Trophoblast cell (in vitro differentiated cells and primary cell): ENCODE measurements around the gene TTC28.

Experiments used
- DNase-seq, 2 donors: peaks; one replicate each; pipeline ENCODE4 v3.0.0-alpha.2; 2016
- H2AFZ ChIP-seq: 2 replicates; pipeline ENCODE4 v1.6.1; 2013; ENCODE audit warnings: low read length, moderate library complexity, mild to moderate bottlenecking; ENCODE audit not compliant: insufficient read depth, poor library complexity
- H2AK5ac ChIP-seq: 2 replicates; pipeline ENCODE4 v1.6.1; 2013; ENCODE audit warnings: mild to moderate bottlenecking, low read length
- H2BK120ac ChIP-seq: 2 replicates; pipeline ENCODE4 v1.6.1; 2013; ENCODE audit warnings: low read length, mild to moderate bottlenecking, moderate library complexity; ENCODE audit not compliant: insufficient read depth, poor library complexity
- H2BK12ac ChIP-seq: 2 replicates; pipeline ENCODE4 v1.6.1; 2013; ENCODE audit warnings: mild to moderate bottlenecking, low read length, moderate library complexity
- H2BK5ac ChIP-seq: 2 replicates; pipeline ENCODE4 v1.6.1; 2013; ENCODE audit warnings: low read length, low read depth, moderate library complexity, mild to moderate bottlenecking; ENCODE audit not compliant: poor library complexity
- H3K14ac ChIP-seq: 2 replicates; pipeline ENCODE4 v1.6.1; 2013; ENCODE audit warnings: mild to moderate bottlenecking, low read length
- H3K18ac ChIP-seq: 2 replicates; pipeline ENCODE4 v1.6.1; 2013; ENCODE audit warnings: mild to moderate bottlenecking, low read length
- H3K23ac ChIP-seq: 2 replicates; pipeline ENCODE4 v1.6.1; 2013; ENCODE audit warnings: low read length
- H3K27ac ChIP-seq: 2 replicates; pipeline ENCODE4 v1.5.1; 2013; ENCODE audit warnings: low read depth, mild to moderate bottlenecking, inconsistent platforms, low read length, moderate library complexity
- H3K27me3 ChIP-seq: 2 replicates; pipeline ENCODE4 v1.6.1; 2013; ENCODE audit warnings: inconsistent platforms, mild to moderate bottlenecking, low read length, moderate library complexity; ENCODE audit not compliant: insufficient read depth
- H3K36me3 ChIP-seq, 2 experiments: 1 replicate in 1 of 2; 2 replicates in 1 of 2; pipeline ENCODE4 v1.6.1; 2013; ENCODE audit warnings: low read length in 2 of 2, mild to moderate bottlenecking in 2 of 2, moderate library complexity in 1 of 2; ENCODE audit not compliant: insufficient read depth in 2 of 2, control insufficient read depth in 1 of 2
- H3K4ac ChIP-seq: 2 replicates; pipeline ENCODE4 v1.6.1; 2013; ENCODE audit warnings: low read depth, mild to moderate bottlenecking, low read length, moderate library complexity
- H3K4me1 ChIP-seq, 2 experiments: 1 replicate in 1 of 2; 2 replicates in 1 of 2; pipeline ENCODE4 v1.6.1; 2013; ENCODE audit warnings: low read length in 2 of 2, mild to moderate bottlenecking in 2 of 2, moderate library complexity in 1 of 2; ENCODE audit not compliant: insufficient read depth in 2 of 2, control insufficient read depth in 1 of 2
- H3K4me2 ChIP-seq: 2 replicates; pipeline ENCODE4 v1.6.1; 2013; ENCODE audit warnings: inconsistent platforms, mild to moderate bottlenecking, low read length, moderate library complexity
- H3K4me3 ChIP-seq: 2 replicates; pipeline ENCODE4 v1.5.1; 2013; ENCODE audit warnings: mild to moderate bottlenecking, low read depth, low read length, inconsistent platforms
- H3K79me1 ChIP-seq: one replicate; pipeline ENCODE4 v1.6.1; 2013; ENCODE audit warnings: low read length
- H3K79me2 ChIP-seq: 2 replicates; pipeline ENCODE4 v1.6.1; 2013; ENCODE audit warnings: low read length, mild to moderate bottlenecking; ENCODE audit not compliant: control insufficient read depth, insufficient read depth, poor library complexity
- H3K9ac ChIP-seq: 2 replicates; pipeline ENCODE4 v1.6.1; 2013; ENCODE audit warnings: mild to moderate bottlenecking, low read length
- H3K9me3 ChIP-seq: 2 replicates; pipeline ENCODE4 v1.6.1; 2013; ENCODE audit warnings: low read depth, mild to moderate bottlenecking, control low read depth, inconsistent platforms, low read length; ENCODE audit not compliant: insufficient read depth
- H4K12ac ChIP-seq: 2 replicates; pipeline ENCODE4 v1.6.1; 2013; ENCODE audit warnings: low read depth, mild to moderate bottlenecking, low read length, moderate library complexity
- H4K8ac ChIP-seq: 2 replicates; pipeline ENCODE4 v1.6.1; 2013; ENCODE audit warnings: low read depth, mild to moderate bottlenecking, low read length, moderate library complexity
- H4K91ac ChIP-seq: one replicate; pipeline ENCODE4 v1.6.1; 2013; ENCODE audit warnings: low read depth, mild to moderate bottlenecking, low read length, moderate library complexity
- WGBS: extraction: QIAGEN DNeasy Blood & Tissue Kit; methylation state at CpG from one replicate; pipeline ENCODE4 v1.1.7; 2013; ENCODE audit warnings: missing lambda C conversion rate; ENCODE audit not compliant: insufficient read length, insufficient coverage; ENCODE audit errors: extremely low coverage; 5-methylcytosine and 5-hydroxymethylcytosine counted together

TTC28 gene

DNA sequence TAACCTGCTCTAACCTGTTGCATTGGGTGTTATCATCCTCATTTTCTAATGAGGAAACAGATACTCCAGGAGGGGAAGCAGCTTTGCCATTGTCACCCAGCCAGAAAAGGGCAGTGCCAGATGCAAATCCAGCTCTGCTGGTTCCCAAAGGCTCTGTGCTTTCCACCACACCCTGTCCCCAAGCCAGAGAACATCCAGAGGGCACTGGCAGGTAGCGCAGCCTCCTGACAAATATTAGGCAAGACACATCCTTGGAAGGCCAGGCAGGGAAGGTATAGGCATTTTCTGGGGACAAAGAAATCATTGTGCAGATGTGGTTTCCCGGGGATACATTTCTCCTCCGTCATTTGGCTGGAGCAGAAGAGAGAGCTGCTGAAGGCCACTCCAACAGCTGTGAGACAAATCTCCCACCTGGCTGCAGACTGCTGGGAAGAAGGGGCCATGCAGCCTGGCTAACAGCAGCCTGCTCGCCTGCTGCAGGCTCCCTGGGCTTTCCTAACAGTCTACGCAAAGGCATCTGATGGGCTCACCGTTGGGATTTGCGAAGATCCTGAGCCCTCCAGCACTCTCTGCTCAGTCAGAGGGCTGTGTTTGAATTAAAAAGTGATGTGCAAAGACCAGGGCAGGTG is 666.7 kb downstream of the TTC28 start:
- DNase-seq = no peak
- no peaks in the 10 kb centered on the region for H3K79me2 ChIP-seq
- no peaks in the 10 kb centered on the region for H3K9me3 ChIP-seq
- H2AK5ac ChIP-seq = no peak overlapping the region
- no peak overlapping the region for H4K12ac ChIP-seq
- no peak overlapping the region for H3K18ac ChIP-seq
- no CpG with 5 or more reads among the region's 7 CpGs for WGBS
- no peak overlapping the region for H3K4me3 ChIP-seq
- H2BK5ac ChIP-seq = no peak overlapping the region
- peaks cover 3 to 7% of the 10 kb centered on the region in 2 experiments for H3K4me1 ChIP-seq
- no peak overlapping the region for H3K27ac ChIP-seq
- H3K4ac ChIP-seq = no peak overlapping the region
- no peak overlapping the region for H4K91ac ChIP-seq
- no peaks in the 10 kb centered on the region for H3K27me3 ChIP-seq
- no peak overlapping the region for H3K4me2 ChIP-seq
- H3K79me1 ChIP-seq = peaks cover 2% of the 10 kb centered on the region
- no peak overlapping the region for H2BK12ac ChIP-seq
- H3K23ac ChIP-seq = no peak overlapping the region
- H3K9ac ChIP-seq = no peak overlapping the region
- no peaks in the 10 kb centered on the region for H3K36me3 ChIP-seq
- H2AFZ ChIP-seq = no peak overlapping the region
- no peak overlapping the region for H2BK120ac ChIP-seq
- no peak overlapping the region for H4K8ac ChIP-seq
- H3K14ac ChIP-seq = no peak overlapping the region

DNA sequence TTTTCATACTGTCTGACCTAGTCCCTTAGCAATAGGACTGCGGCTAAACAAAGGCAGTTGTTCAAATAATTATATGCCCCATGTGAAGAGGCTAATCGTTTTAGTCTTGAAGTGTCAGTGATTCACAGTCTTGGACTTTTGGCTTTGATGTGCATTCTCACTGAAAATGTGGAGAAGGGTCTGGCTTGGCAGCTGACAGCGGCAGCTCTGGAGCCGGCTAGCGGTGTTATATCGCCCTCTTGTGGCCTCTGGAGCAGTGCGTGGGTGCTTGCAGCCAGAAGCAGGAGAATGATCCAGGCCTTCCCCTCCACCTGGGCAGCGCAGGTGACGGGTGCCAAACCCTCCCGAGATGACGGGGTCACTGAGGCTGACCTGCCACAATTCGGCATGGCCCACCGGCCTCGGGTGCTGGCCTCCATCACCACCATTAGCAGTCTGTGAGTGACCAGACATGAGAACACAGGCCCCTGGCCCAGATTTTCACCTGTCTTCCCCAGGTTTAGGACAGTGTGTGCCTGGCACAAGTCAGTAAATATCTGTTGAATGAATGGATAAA is 670.3 kb downstream of the TTC28 start:
- Histone ChIP-seq H3K79me1 (peaks cover 4% of the 10 kb centered on the region), H3K36me3 (no peaks in the 10 kb centered on the region), H3K9ac (no peak overlapping the region), H4K12ac (no peak overlapping the region), H3K27me3 (no peaks in the 10 kb centered on the region), H3K9me3 (no peaks in the 10 kb centered on the region), H2AK5ac (no peak overlapping the region), H3K4ac (no peak overlapping the region), H3K23ac (no peak overlapping the region), H3K79me2 (no peaks in the 10 kb centered on the region), H2BK120ac (no peak overlapping the region), H2BK12ac (peak overlapping the region; percentile 29), H4K8ac (no peak overlapping the region), H3K4me1 (peaks cover 3 to 7% of the 10 kb centered on the region in 2 experiments), H3K4me2 (no peak overlapping the region), H2BK5ac (no peak overlapping the region), H4K91ac (no peak overlapping the region), H3K18ac (no peak overlapping the region), H3K4me3 (no peak overlapping the region), H2AFZ (no peak overlapping the region), H3K14ac (no peak overlapping the region), H3K27ac (no peak overlapping the region)
- peak; percentile 86 to 94 for DNase-seq
- WGBS = no CpG with 5 or more reads among the region's 14 CpGs

DNA sequence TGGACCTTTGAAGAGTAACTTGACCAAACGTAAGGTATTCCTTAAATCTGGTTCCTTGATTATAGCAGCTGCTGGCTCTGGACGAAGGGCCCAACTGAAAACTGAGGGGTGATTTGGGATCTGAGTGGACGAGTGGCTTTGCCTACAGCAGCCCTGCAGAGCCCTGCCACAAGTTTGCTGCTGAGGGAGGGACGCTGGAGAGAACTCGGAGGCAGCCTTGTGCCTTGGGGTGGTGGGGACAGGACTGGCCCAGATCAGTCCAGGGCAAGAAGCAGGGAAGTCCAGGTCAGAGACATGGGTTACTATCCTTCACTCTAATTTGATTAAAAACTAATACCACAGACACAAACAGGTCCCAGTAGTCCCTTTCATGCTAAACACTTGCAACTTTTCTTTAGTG is 671.0 kb downstream of the TTC28 start:
- no peak overlapping the region for H3K9ac ChIP-seq
- H3K9me3 ChIP-seq = no peaks in the 10 kb centered on the region
- no peaks in the 10 kb centered on the region for H3K27me3 ChIP-seq
- H3K4me1 ChIP-seq = peaks cover 3 to 7% of the 10 kb centered on the region in 2 experiments
- H3K23ac ChIP-seq = no peak overlapping the region
- no peak overlapping the region for H3K4me2 ChIP-seq
- no CpG with 5 or more reads among the region's 5 CpGs for WGBS
- H3K36me3 ChIP-seq = no peaks in the 10 kb centered on the region
- H2AFZ ChIP-seq = no peak overlapping the region
- no peak overlapping the region for H3K4ac ChIP-seq
- H2BK120ac ChIP-seq = peak overlapping the region; percentile 77
- H2BK5ac ChIP-seq = no peak overlapping the region
- peak overlapping the region; percentile 55 for H2BK12ac ChIP-seq
- no peak overlapping the region for H4K12ac ChIP-seq
- no peak for DNase-seq
- H3K4me3 ChIP-seq = no peak overlapping the region
- H2AK5ac ChIP-seq = no peak overlapping the region
- no peaks in the 10 kb centered on the region for H3K79me2 ChIP-seq
- H3K14ac ChIP-seq = no peak overlapping the region
- peak overlapping the region; percentile 24 for H3K18ac ChIP-seq
- H4K8ac ChIP-seq = no peak overlapping the region
- H3K27ac ChIP-seq = no peak overlapping the region
- H3K79me1 ChIP-seq = peaks cover 4% of the 10 kb centered on the region
- peak overlapping the region; percentile 65 for H4K91ac ChIP-seq

DNA sequence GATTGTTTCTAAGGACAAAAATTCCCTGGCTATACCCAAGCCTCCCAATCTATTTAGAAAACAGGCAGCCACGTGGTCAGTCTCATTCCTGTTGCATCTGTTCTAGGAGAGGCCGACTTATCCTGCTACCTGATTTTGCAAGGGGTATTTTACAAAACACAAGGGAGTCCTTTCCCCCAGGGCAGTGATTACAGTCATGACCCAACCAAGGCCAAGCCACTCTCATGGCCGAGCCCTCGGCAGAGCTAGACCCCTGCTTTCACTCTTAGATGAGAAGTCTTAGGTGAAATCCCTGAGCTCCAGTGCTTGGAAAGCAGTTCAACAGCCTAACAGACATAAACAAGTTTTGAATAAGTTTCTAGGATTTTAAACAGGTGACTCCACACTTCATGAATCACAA is 671.6 kb downstream of the TTC28 start:
- Histone ChIP-seq H3K4me2 (no peak overlapping the region), H4K91ac (no peak overlapping the region), H2BK5ac (no peak overlapping the region), H2BK120ac (no peak overlapping the region), H3K27ac (no peak overlapping the region), H3K18ac (no peak overlapping the region), H3K36me3 (no peaks in the 10 kb centered on the region), H3K79me1 (peaks cover 4% of the 10 kb centered on the region), H3K4ac (no peak overlapping the region), H3K9me3 (no peaks in the 10 kb centered on the region), H4K12ac (no peak overlapping the region), H2AK5ac (no peak overlapping the region), H4K8ac (no peak overlapping the region), H3K27me3 (no peaks in the 10 kb centered on the region), H3K9ac (no peak overlapping the region), H2BK12ac (no peak overlapping the region), H3K14ac (no peak overlapping the region), H3K23ac (no peak overlapping the region), H3K4me3 (no peak overlapping the region), H3K4me1 (peaks cover 3 to 7% of the 10 kb centered on the region in 2 experiments), H3K79me2 (no peaks in the 10 kb centered on the region), H2AFZ (no peak overlapping the region)
- peak in 1 of 2 donors; percentile 12 for DNase-seq
- no CpG with 5 or more reads among the region's 4 CpGs for WGBS
